Fibroblast of peridontal ligament (primary cell): ENCODE data around the gene IMP4.
A peak's percentile ranks its signal among the peaks of the same experiment; 100 is the strongest.
"Not testable (repeated sequence)": the region's sequence is repeated elsewhere in the genome, so short reads cannot be mapped to it uniquely, and the experiment has no call there.

Experiments used
- DNase-seq: peaks from one replicate; pipeline ENCODE4 v3.0.0-alpha.2; 2010; ENCODE audit errors: extremely low read depth

Gene IMP4

GRCh38 chr2:130342533-130343275 lies at the start of gene IMP4:
TSS of gene IMP4 (plus strand) at chr2:130342897. CDS start at chr2:130342933, 36 bp downstream.
- peak; percentile 100 for DNase-seq

GRCh38 chr2:130300258-130300969 lies 42.3 kb upstream of the IMP4 start:
- no peak for DNase-seq

- no peak for DNase-seq
These were observed 41.7 kb upstream of the IMP4 start for GRCh38 chr2:130300970-130301348.

GRCh38 chr2:130302164-130302886 lies 40.4 kb upstream of the IMP4 start:
- DNase-seq = no peak

- DNase-seq = no peak
These were observed 39.5 kb upstream of the IMP4 start for GRCh38 chr2:130303169-130303568.

GRCh38 chr2:130304726-130305125 lies 38.0 kb upstream of the IMP4 start:
- DNase-seq = no peak

GRCh38 chr2:130307850-130308249 lies 34.8 kb upstream of the IMP4 start:
- no peak for DNase-seq

GRCh38 chr2:130310881-130311280 lies 31.8 kb upstream of the IMP4 start:
- no peak for DNase-seq

- DNase-seq = no peak
These were observed 28.8 kb upstream of the IMP4 start for GRCh38 chr2:130313812-130314334.

GRCh38 chr2:130314377-130314776 lies 28.3 kb upstream of the IMP4 start:
- DNase-seq = no peak

GRCh38 chr2:130316596-130316995 lies 26.1 kb upstream of the IMP4 start:
- no peak for DNase-seq

- DNase-seq = no peak
These were observed 23.8 kb upstream of the IMP4 start for GRCh38 chr2:130318906-130319305.

GRCh38 chr2:130319536-130319935 lies 23.2 kb upstream of the IMP4 start:
- DNase-seq = no peak

- peak; percentile 19 for DNase-seq
These were observed 14.8 kb upstream of the IMP4 start for GRCh38 chr2:130327703-130328527.

GRCh38 chr2:130328710-130329109 lies 14.0 kb upstream of the IMP4 start:
- DNase-seq = peak; percentile 9

GRCh38 chr2:130332271-130333073 lies 10.2 kb upstream of the IMP4 start:
- peak; percentile 83 for DNase-seq

GRCh38 chr2:130333253-130333652 lies 9.4 kb upstream of the IMP4 start:
- not testable (repeated sequence) for DNase-seq

- DNase-seq = no peak
These were observed 8.7 kb upstream of the IMP4 start for GRCh38 chr2:130334026-130334425.

- no peak for DNase-seq
These were observed 7.5 kb upstream of the IMP4 start for GRCh38 chr2:130335226-130335625.

GRCh38 chr2:130336150-130336876 lies 6.4 kb upstream of the IMP4 start:
- DNase-seq = no peak
